ENCODE results near the gene C1orf21.

Gene C1orf21

GRCh38 chr1:184387069-184387475 is 243 bp downstream of the C1orf21 start:
- DNase-seq (ENCODE audit: low read depth in 2 of 2), result no peak

DNA sequence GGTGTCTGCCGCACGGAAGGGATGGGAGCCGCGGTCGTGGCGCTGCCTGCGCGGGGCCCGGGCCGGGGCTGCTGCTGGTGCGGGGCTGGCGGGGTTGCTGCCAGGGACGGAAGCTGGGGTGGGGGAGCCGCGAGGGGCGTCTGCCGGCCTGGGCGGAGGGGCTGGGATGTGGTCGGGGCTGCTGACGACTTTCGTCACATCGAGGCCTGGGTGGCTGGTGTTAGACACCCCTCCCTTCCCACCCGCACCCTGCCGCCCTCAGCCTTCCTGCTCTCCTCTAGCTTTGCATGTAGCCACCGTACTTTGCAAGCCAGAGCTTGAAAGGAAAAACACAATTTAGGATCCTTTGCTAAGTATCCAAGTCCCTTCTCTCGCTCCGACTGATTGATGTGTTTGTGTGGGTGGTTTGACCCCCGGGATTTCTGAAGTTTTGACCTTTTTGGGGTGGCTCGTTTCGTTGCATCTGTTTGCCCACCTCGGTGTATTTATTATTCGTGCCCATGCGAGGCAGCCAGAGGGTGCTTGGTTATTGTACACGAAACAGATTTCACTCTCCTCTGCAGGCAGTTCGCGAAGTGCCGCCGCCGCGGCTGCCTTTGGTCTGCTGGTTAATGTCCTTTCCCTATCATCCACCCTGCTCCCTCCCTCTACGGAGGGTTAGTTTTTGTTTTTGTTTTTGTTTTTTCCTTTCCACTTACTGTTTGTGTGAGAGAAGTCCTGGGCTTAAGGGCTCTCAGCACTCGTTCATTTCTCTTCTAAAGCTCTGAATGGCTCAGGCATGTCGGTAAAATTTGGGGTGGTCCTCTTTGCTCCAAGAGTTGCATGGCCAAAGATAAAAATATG is 868 bp downstream of the C1orf21 start:
- DNase-seq (ENCODE audit: low read depth in 2 of 2), result peak; percentile 17 to 36

GRCh38 chr1:184388319-184388889 is 1.6 kb downstream of the C1orf21 start:
- DNase-seq (ENCODE audit: low read depth in 2 of 2), result no peak

DNA sequence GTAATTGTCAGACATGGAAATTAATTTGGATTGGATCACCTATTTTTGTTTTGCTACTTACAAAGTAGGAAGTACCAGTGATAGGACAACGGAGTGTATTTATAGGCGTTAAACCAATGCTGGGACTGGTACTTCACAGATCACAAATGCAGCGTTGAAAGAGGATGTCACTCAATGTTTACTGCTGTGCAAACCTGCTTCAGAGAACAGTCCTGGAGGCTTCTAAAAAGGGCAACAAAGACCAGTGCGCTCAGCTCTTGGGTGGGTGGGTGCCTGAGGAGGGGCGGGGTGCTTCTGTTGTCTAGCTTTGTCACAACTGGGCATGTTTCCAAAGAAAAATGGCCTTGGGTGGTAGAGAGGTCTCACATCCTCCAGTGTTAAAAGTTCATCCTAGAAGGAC is 2.1 kb downstream of the C1orf21 start:
- DNase-seq (ENCODE audit: low read depth in 2 of 2), result no peak

DNA sequence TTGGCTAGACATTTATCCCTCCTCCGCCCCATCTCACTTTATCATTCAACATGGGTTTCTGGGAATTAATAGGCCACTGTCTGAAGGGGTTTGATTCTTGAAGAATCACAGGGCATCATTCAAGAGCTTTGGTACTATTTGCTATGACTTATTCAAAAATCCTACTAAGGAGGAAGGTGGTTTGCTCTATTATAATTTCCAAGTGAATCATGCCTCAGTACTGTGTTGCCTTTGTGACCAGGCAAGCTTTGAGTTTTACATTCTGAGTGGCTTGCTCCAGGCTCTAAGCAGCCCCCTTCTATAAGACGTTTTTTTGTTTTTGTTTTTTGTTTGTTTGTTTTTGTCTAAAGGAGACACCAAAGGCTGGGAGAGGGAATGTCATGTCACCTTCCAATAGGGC is 2.6 kb downstream of the C1orf21 start:
- no peak for DNase-seq (ENCODE audit: low read depth in 2 of 2)

DNA sequence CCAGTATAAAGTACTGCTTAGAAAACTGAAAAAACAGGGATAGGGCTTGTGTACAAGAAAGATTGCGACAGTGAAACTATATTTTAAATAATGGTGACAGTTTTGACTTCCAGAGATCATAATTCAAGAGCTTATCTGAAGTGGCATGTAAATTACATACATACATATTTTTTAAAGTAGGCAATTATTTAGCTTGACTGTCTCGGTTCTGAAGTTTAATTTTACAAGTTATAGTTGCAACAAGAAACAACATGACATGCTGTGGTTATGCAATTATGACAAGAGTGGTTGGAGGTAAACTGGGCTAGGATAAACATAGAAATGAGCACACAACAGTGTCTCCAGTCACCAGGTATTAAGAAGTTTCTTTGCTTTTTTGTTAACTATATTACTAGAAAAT is 4.1 kb downstream of the C1orf21 start:
- DNase-seq (ENCODE audit: low read depth in 2 of 2), result no peak

DNA sequence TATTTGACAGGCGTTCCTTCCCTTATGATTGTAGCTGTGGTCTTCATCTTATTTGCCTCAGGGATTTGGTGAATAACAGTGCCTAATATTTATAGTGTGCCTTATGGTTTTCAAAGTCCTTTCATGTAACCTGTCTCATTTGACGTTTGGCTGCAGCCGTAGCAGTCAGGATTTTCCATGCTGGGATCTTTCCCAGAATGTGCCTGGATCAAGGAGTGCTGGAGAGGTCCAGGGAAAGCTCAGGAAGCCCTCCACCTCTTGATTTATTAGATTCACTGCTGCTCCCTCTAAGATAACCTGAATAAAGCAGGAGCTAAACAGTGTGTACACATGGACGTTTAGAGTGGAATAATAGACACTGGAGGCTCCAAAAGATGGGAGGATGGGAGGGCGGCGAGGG is 5.2 kb downstream of the C1orf21 start:
- DNase-seq (ENCODE audit: low read depth in 2 of 2), result no peak

- DNase-seq (ENCODE audit: low read depth in 2 of 2), result no peak
Observed at GRCh38 chr1:184392779-184393522, 6.1 kb downstream of the C1orf21 start.

DNA sequence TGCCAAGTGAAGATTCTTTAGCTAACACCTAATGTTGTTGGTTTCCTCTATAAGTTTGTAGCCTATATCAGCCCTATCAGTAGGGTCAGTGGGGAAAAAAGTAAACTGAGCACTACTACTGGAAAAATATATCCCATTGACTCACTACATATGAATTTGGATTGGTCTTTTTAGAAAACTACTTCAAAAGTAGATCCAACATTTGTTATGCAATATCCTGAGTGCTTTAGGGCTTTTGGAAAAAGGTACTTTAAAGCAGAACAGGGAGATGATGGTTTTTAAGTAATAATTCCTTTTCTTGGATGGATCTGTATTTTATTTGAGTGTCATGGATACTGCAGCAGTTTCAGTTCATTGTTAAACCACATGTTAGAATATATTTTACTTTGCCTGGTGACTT is 7.1 kb downstream of the C1orf21 start:
- DNase-seq (ENCODE audit: low read depth in 2 of 2), result no peak

DNA sequence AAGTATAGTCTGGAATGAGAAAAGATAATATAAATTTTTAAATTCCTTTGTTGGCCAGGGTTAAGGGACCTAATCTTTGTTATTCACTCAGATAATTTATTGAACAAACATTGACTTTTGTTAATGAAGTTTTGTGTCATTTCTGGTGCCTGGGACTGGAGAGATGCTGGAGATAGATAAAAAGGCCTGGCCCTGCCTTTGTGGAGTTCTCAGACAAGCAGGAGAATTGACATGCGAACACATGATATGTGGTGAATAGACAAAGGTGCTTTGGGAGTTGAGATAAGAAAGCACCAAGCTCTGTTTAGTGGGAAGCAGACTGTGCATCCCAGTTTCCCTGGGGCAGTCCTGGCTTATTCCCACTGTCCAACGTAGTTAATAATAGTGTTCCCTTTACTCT is 8.5 kb downstream of the C1orf21 start:
- no peak for DNase-seq (ENCODE audit: low read depth in 2 of 2)

- no peak for DNase-seq (ENCODE audit: low read depth in 2 of 2)
Observed at GRCh38 chr1:184395937-184396480, 9.2 kb downstream of the C1orf21 start.

GRCh38 chr1:184399192-184399847 is 12.5 kb downstream of the C1orf21 start:
- DNase-seq (ENCODE audit: low read depth in 2 of 2), result no peak

GRCh38 chr1:184403961-184404726 is 17.3 kb downstream of the C1orf21 start:
- DNase-seq (ENCODE audit: low read depth in 2 of 2), result no peak

- no peak for DNase-seq (ENCODE audit: low read depth in 2 of 2)
Observed at GRCh38 chr1:184404727-184405027, 17.8 kb downstream of the C1orf21 start.

DNA sequence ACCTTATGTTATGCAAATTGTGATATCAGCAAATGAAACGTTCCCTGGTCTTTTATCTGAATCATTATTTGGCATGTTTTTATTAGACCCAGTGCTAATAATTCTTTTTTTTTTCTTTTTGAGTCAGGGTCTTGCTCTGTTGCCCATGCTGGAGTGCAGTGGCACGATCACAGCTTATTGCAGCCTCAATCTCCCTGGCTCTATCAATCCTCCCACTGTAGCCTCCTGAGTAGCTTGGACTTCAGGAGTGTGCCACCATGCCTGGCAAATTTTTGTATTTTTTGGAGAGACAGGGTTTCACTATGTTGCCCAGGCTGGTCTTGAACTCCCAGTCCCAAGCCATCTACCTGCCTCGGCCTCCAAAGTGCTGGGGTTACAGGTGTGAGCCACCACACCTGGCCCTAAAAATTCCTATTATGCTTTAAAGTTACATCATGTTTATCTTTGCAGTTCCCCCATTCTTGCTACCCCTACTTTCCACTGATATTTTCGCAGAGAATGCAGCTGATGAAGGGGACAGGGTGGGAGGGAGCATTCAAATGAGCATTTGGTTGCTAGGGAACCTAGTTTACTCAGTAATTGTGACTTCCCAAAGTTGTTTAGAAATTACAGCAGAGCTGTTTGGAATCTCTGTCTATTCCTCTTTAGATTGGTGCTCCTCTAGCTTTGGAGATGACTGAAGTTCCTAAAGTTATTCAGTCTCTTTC is 18.4 kb downstream of the C1orf21 start:
- DNase-seq (ENCODE audit: low read depth in 2 of 2), result no peak

GRCh38 chr1:184405801-184406142 is 18.9 kb downstream of the C1orf21 start:
- DNase-seq (ENCODE audit: low read depth in 2 of 2), result no peak

DNA sequence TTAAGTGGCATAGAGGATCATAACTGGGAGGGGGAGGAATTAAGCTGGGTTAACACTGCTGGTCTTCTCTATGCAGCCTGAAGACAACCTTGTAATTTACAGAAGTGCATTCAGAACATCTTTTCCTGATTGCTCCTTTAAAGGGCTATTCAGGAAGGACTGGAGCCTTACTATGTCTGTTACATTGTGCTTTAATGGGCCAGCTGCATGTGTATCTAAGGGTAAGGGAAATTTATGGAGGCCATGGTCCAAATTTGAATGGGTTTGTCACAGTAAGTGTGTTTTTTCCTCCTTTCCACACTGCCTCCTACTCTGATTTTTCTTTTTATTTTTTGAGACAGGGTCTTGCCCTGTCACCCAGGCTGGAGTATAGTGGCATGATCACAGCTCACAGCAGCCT is 19.6 kb downstream of the C1orf21 start:
- no peak for DNase-seq (ENCODE audit: low read depth in 2 of 2)

GRCh38 chr1:184407816-184408510 is 21.1 kb downstream of the C1orf21 start:
- no peak for DNase-seq (ENCODE audit: low read depth in 2 of 2)

GRCh38 chr1:184408580-184408979 is 21.8 kb downstream of the C1orf21 start:
- DNase-seq (ENCODE audit: low read depth in 2 of 2), result no peak

DNA sequence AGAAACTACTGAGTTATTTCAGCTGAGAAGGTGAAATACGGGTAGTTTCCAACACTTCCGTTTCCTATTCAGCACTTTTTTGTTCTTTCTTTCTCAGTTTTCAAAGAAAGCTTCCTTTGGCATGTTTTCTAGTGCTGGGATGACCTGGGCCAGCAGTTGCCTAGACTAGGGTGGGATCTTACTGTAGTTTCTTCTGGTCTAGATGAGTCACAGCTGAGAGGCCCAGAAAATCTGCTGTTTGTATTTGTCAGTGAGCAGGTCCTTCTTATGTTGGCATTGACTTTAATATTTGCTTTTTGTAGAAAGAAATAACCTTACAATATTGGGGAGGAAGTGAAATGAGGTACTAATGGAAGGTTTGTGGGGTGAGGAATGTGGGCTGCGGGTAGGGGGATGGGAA is 22.2 kb downstream of the C1orf21 start:
- no peak for DNase-seq (ENCODE audit: low read depth in 2 of 2)

Measured in stimulated activated CD8-positive, alpha-beta memory T cell treated with anti-CD3 and anti-CD28 coated beads, Interleukin-7, amount 100 ng/mL, for 1 hour (primary cell).